GM19372 (cell line): ENCODE data around the gene ZNRF4.
"Not testable (repeated sequence)": the region's sequence is repeated elsewhere in the genome, so short reads cannot be mapped to it uniquely, and the experiment has no call there.

ENCODE experiments used
- ATAC-seq: cut with Tn5 transposase; IDR thresholded peaks from one replicate; pipeline ENCODE4 v1.9.1; 2021; ENCODE audit warnings: mild to moderate bottlenecking, low read depth, moderate library complexity; ENCODE audit not compliant: unreplicated experiment

The ZNRF4 gene

GRCh38 chr19:5455367-5456129 is at the start of gene ZNRF4:
Gene ZNRF4, plus strand, starts transcription at chr19:5455417. Its CDS starts 75 bp downstream, at chr19:5455492.
- no peak for ATAC-seq

- ATAC-seq = not testable (repeated sequence)
Measured at GRCh38 chr19:5406198-5406597, 49.0 kb upstream of the ZNRF4 start.

- no peak for ATAC-seq
Measured at GRCh38 chr19:5406816-5407215, 48.4 kb upstream of the ZNRF4 start.

GRCh38 chr19:5407356-5407755 is 47.9 kb upstream of the ZNRF4 start:
- ATAC-seq = no peak

GRCh38 chr19:5417495-5418436 is 37.5 kb upstream of the ZNRF4 start:
- ATAC-seq = no peak

- no peak for ATAC-seq
Measured at GRCh38 chr19:5418677-5419076, 36.5 kb upstream of the ZNRF4 start.

- ATAC-seq = no peak
Measured at GRCh38 chr19:5420953-5421352, 34.3 kb upstream of the ZNRF4 start.

- ATAC-seq = no peak
Measured at GRCh38 chr19:5423567-5424125, 31.6 kb upstream of the ZNRF4 start.

- ATAC-seq = no peak
Measured at GRCh38 chr19:5424192-5424973, 30.8 kb upstream of the ZNRF4 start.

GRCh38 chr19:5425260-5425659 is 30.0 kb upstream of the ZNRF4 start:
- no peak for ATAC-seq

GRCh38 chr19:5430237-5430636 is 25.0 kb upstream of the ZNRF4 start:
- ATAC-seq = no peak

- ATAC-seq = no peak
Measured at GRCh38 chr19:5432687-5433086, 22.5 kb upstream of the ZNRF4 start.

GRCh38 chr19:5434351-5434917 is 20.8 kb upstream of the ZNRF4 start:
- ATAC-seq = no peak

- no peak for ATAC-seq
Measured at GRCh38 chr19:5434970-5435641, 20.1 kb upstream of the ZNRF4 start.

GRCh38 chr19:5435642-5436017 is 19.6 kb upstream of the ZNRF4 start:
- no peak for ATAC-seq

- ATAC-seq = no peak
Measured at GRCh38 chr19:5436106-5436947, 18.9 kb upstream of the ZNRF4 start.

- no peak for ATAC-seq
Measured at GRCh38 chr19:5436948-5437306, 18.3 kb upstream of the ZNRF4 start.

GRCh38 chr19:5438756-5439155 is 16.5 kb upstream of the ZNRF4 start:
- not testable (repeated sequence) for ATAC-seq

- no peak for ATAC-seq
Measured at GRCh38 chr19:5439452-5439851, 15.8 kb upstream of the ZNRF4 start.
